GM10847 (cell line): ENCODE results near the gene HSP90AA1.

ENCODE experiments used
- POLR2A ChIP-seq: IDR thresholded peaks from 2 replicates; pipeline ENCODE4 v1.6.1; 2011; ENCODE audit not compliant: insufficient read length; ENCODE audit errors: extremely low read depth

Gene HSP90AA1

DNA sequence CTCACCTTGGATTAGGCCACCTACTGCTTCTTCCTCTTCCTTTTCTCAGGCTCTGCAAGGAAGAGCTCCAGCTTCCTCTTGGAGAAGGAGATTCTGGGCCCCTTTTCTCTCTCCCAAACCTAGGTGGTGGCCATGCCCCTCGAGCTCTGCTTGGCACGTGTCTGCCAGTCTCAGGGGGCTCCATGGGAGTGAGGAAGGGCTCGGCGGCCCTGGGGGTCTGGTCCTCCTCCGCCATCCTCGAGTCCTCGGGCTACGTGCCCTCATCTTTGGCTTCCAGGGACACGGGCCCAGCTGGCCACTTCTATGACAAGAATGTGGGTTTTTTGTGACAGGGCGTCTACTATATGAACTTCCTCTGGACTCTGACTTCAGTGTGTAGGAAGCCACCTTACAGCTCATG lies 34.3 kb downstream of the HSP90AA1 start:
- TF ChIP-seq POLR2A: no peak

- no peak for TF ChIP-seq POLR2A
Observed at GRCh38 chr14:102050625-102051024, 36.2 kb downstream of the HSP90AA1 start.

- no peak for TF ChIP-seq POLR2A
Observed at GRCh38 chr14:102050026-102050405, 36.8 kb downstream of the HSP90AA1 start.

DNA sequence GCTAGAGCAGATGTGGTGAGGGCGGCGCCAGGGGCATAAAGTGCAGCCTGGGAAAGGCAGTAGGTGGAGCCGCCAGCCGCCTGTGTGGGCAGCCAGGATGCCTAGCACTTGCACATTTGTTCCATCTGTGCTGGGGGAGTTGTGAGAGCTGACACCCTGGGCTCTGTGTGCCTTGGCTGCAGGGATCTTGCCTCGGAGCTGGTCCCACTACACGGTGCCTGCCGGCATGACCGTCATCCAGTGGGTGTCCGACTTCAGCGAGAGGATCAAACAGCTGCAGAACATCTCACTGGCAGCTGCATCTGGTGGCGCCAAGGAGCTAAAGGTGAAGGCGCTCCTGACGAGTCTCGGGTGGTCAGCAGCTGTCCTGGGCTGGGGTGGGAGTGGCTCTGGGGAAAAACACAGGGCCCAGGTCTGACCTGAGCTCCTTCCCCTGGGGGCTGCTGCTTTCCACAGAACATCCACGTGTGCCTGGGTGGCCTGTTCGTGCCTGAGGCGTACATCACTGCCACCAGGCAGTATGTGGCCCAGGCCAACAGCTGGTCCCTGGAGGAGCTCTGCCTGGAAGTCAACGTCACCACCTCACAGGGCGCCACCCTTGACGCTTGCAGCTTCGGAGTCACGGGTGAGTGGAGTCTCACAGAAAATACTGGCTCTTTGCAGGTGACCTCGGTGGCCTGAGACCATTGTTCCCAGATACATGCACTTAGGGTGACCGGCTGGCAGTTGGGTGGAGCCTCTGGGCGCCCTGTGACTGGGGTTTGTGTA lies 37.4 kb downstream of the HSP90AA1 start:
- TF ChIP-seq POLR2A: no peak

GRCh38 chr14:102047808-102048540 lies 38.9 kb downstream of the HSP90AA1 start:
- no peak for TF ChIP-seq POLR2A

GRCh38 chr14:102046337-102047278 lies 40.2 kb downstream of the HSP90AA1 start:
- TF ChIP-seq POLR2A: no peak

GRCh38 chr14:102044566-102044965 lies 42.3 kb downstream of the HSP90AA1 start:
- TF ChIP-seq POLR2A: no peak

DNA sequence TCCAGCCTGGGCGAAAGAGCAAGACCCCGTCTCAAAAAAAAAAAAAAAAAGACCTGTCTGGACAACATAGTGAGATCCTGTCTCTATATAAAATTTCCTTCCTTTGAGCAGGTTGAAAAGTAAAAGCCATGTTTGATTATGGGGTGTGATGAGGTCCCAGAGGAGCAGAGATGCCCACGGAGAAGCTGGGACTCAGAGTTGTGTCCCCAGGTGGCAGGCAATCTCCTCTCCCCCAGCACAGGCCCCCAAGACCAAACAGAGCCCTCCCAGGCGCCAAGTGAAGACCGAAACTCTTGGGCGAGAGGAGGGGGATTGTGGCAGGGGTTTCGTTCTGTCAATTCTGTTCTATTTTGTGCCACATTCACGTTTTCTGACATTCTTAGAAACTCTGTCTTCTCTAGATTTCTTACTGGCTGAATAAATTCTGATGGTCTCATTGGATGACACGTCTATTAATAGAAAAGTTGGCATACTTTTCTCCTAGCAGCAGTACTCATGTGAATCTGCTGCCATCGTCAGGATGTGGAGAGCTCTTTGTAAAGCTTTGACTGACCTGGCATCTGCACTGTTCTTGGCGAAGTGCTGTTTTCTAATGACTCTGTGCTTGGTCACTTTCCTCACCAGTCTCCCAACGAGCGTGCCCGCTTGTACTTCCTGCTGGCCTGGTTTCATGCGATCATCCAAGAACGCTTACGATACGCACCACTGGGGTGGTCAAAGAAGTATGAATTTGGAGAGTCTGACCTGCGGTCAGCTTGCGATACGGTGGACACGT lies 43.4 kb downstream of the HSP90AA1 start:
- no peak for TF ChIP-seq POLR2A

DNA sequence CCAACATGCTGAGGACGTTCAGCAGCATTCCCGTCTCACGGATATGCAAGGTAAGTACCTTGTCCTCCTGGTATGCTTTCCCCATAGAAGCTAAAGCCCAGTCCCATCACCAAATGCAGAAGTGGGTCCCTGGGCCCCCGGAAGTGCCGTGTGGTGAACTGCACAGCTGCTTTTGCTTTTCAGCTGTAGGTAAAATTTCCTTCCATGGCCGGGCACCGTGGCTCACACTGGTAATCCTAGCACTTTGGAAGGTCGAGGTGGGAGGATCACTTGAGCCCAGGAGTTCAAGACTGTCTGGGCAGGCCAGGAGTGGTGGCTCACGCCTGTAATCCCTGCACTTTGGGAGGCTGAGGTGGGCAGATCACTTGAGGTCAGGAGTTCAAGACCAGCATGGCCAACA lies 44.1 kb downstream of the HSP90AA1 start:
- TF ChIP-seq POLR2A: no peak

- TF ChIP-seq POLR2A: no peak
Observed at GRCh38 chr14:102040153-102040552, 46.7 kb downstream of the HSP90AA1 start.

DNA sequence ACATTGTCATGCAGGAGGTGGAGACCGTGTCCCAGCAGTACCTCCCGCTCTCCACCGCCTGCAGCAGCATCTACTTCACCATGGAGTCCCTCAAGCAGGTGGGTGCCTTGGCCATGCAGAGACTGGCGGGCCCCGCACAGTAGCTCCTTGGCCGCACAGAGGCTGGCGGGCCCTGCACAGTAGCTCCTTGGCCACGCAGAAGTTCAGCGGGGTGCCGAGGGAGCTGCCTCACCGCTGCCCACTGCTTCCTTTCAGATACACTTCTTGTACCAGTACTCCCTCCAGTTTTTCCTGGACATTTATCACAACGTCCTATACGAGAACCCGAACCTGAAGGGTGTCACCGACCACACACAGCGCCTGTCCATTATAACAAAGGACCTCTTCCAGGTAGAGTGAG lies 47.7 kb downstream of the HSP90AA1 start:
- TF ChIP-seq POLR2A: no peak

DNA sequence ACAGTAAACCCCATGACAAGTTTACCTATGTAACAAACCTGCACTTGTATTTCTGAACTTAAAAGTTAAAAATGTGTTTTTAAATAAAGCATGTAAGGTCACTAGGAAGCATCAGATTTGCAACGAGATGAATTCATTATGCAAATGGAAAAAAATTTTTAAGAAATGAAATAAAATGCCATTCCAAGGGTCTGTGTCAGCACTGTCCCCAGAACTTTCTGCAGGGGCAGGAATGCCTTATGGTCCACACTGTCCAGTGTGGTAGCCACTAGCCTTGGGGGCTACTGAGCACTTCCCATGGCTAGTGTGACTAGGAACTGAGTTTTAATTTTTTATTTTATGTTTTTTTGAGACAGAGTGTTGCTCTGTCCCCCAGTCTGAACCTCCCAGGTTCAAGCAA lies 49.2 kb downstream of the HSP90AA1 start:
- no peak for TF ChIP-seq POLR2A

- TF ChIP-seq POLR2A: no peak
Observed at GRCh38 chr14:102035914-102036313, 50.9 kb downstream of the HSP90AA1 start.

GRCh38 chr14:102034301-102034700 lies 52.5 kb downstream of the HSP90AA1 start:
- TF ChIP-seq POLR2A: no peak

DNA sequence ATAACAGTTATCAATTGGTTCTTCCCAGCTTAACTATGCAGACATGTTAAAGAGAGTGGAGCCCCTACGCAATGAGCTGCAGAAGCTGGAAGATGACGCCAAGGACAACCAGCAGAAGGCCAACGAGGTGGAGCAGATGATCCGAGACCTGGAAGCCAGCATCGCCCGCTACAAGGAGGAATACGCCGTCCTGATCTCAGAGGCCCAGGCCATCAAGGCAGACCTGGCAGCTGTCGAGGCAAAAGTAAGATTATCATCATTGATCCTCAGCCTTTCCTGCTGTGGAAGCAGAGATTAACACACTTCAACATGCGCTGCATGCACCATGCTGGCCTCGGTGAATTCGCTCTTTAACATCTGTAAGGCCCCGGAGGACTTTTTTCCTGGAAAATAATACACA lies 53.6 kb downstream of the HSP90AA1 start:
- no peak for TF ChIP-seq POLR2A
